ENCODE measurements around the gene PPDPF.

The PPDPF gene

DNA sequence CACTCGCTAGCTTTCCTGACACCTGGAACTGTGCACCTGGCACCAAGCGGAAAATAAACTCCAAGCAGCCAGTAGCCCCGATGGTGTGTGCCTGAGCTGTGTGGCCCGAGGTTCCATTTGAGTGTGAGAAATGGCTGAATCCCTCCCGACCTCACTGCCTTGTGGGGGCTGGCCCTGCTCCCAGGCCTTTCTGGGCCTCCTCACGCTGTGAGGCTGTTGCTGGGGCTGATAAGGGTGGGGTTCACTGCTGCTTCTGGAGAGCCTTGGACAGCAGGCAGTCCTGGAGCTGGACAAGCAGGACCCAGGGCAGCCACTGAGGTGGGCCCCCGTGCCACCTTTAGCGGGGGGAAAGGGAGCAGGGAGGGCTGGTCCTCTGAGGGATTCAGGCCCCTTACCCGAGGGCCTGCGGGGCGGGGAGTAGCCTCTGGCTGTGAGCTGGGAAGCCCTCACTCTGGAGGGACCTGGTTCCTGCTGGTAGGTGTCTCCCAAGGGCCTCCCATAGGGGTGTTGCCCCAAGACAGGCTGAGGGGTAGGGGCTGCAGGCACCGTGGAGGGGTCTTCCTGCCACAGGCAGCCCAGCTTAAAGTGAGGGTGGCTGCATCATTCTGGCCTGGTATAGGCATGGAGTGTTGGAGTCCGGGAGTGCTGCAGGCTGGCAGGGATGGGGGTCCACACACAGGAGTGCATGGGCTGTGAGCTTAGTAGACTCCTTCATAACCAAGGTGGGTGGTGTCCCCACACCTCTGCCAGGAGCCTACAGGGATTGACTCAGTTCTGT is 1.7 kb downstream of the PPDPF start:
- no peak for DNase-seq

GRCh38 chr20:63522981-63523611 is 2.5 kb downstream of the PPDPF start:
- DNase-seq: no peak

DNA sequence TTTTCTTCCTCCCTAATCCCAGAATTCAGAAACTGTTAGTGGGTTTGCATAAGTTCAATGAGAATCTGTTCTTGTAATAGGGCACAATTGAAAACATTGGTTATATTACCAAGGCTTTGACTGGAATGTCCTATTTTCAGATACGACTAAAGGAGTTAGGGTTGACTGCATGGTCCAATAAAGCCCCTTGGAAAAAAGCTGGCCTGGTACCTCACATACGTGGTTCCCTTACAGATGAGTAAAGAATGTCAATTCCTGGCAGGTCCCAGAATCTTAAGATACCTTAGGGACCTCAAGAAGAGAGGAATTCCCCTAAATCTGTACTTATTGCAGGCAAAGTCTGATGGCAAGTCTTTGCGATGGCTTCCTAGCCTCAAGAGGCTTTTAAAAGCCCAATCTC is 4.6 kb downstream of the PPDPF start:
- DNase-seq: no peak

- DNase-seq: no peak
These were observed 5.4 kb downstream of the PPDPF start for GRCh38 chr20:63525971-63526370.

GRCh38 chr20:63527184-63527583 is 6.6 kb downstream of the PPDPF start:
- DNase-seq: no peak

- no peak for DNase-seq
These were observed 8.8 kb downstream of the PPDPF start for GRCh38 chr20:63529180-63529860.

GRCh38 chr20:63529861-63530787 is 9.6 kb downstream of the PPDPF start:
- DNase-seq: no peak

- no peak for DNase-seq
These were observed 10.2 kb downstream of the PPDPF start for GRCh38 chr20:63530788-63531160.

GRCh38 chr20:63531686-63532448 is 11.3 kb downstream of the PPDPF start:
- DNase-seq: no peak

- no peak for DNase-seq
These were observed 11.9 kb downstream of the PPDPF start for GRCh38 chr20:63532449-63532971.

DNA sequence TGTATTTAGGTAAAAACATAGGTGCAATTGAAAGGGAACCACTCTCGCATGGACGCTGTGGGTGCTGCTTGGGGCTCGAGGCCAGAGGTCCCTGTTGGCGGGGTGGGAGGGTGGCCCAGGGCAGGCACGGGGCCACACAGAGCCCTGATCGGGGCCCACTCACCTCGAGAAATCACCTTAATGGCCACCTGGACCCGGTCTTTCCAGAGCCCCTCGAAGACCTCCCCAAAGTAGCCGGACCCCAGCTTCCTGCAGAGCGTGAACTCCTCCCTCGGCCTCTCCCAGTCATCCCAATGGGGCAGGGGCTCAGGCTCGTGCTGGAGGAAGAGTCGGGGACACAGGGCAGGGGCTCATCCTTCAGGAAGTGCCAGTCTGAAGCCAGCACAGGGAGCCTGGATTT is 12.8 kb downstream of the PPDPF start:
- DNase-seq: no peak

GRCh38 chr20:63533871-63534393 is 13.4 kb downstream of the PPDPF start:
- no peak for DNase-seq

DNA sequence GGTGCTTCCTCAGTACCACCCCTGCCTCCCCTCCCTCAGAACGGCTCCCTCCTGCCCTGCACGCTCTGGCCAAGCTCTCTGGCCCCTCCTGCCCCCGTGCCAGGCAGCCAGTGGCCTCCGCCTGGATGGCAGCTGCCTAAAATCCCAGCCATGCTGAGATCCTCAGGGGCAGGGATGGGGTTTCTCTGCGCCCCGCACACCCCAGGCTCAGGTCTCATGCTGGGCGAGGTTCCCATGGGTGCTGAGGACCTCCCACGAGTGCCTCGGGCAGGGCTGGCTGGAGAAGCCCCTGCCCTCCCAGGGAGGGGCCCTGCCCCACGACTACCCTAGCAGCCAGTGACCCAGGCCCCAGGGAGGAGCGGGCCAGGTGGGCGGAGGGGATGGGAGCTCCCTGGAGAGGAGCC is 13.9 kb downstream of the PPDPF start:
- no peak for DNase-seq

GRCh38 chr20:63534831-63535651 is 14.5 kb downstream of the PPDPF start:
- no peak for DNase-seq

GRCh38 chr20:63536241-63536977 is 15.8 kb downstream of the PPDPF start:
- DNase-seq: no peak

DNA sequence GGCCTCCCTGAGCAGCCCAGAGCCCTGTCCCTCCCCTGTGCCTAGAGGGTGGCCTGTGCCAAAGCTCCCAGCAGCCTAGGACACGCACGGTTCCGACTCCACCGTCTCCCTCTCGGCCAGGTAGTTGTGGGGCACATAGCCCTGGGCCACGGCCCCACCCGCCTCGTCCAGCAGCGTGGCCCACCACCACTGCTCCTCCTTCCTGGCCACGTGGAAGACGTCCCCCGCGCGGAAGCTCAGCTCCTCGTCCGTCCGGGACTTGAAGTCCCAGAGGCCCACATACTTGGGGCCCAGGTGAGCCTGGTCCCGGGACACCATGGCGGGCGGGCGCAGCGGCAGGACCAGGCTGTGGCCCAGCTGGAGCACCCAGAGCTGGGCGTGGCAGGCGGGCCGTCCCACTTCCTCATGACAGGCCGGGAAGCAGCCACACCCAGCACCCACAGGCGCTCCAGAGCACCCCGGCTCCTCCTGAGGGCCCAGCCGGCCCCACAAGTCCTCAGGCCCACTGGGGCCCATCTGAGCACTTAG is 16.5 kb downstream of the PPDPF start, which contains the start of gene PTK6:
Gene PTK6, minus strand, starts transcription at position 380 of the 528 bp plus-strand sequence. Its CDS starts 62 bp downstream, at position 318.
- DNase-seq: no peak

DNA sequence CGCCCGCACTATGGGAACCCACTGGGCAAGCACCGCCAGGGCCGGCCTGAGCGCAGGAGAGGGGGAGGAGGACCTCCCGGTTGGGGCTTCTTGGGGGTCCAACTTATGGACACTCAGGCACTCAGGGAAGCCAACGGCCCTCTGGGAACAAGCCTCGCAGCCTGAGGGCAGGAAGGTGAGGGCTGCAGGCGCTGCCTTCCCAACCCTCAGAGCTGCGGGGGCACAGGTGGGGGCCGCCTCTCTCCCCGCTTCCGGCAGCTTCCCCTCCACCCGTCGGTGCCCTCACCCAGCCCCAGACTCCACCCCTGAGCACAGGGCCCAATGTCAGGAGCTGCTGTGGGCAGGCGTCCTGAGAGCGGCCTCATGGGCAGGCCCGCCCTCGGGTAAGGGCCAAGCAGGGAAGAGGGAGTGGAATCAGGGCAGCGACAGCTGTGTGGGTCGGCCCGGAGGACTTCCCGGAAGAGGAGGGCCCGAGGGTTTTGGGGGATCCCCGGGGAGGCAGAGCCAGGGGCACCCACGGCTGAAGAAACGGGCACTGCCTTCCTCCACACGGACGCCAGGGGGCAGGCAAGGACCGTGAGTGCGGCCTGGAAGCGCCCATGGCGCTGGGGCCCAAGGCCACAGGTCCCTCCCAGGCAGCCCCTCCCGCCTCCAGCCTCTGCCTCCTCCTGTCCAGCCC is 17.1 kb downstream of the PPDPF start:
- DNase-seq: peak; percentile 47

- peak; percentile 42 for DNase-seq
These were observed 17.9 kb downstream of the PPDPF start for GRCh38 chr20:63538204-63539091.

All from NCI-H510A (cell line).